ENCODE data around the gene TRIM3. TPM values are rescaled to one million over a fixed set of nuclear protein-coding genes. Genes with fewer than 3 reads are reported as not detected.

The TRIM3 gene
- polyA plus RNA-seq, 12 donors, result 11.3 to 27.6 (median 13.7) TPM; not detected in 1

DNA sequence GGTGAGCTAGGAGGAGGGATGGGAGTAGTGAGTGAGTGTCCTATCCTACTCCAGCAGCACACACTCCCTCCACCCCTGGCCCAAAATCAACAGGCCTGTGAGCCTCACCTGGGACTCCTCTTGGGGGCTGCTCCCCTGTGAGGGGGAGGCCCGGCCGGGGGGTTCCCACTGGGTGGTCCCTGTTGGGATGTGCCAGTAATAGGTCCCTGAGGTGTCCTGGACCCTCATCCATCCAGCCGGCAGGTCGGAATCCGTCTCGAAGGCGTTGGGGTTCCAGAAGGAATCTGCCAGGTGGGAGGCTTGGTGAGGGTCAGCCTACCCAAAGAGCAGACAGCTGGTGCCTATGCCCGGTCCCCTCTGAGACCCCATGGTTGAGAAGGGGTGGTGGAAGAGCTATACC is 70.2 kb downstream of the TRIM3 start:
- no peak for DNase-seq

DNA sequence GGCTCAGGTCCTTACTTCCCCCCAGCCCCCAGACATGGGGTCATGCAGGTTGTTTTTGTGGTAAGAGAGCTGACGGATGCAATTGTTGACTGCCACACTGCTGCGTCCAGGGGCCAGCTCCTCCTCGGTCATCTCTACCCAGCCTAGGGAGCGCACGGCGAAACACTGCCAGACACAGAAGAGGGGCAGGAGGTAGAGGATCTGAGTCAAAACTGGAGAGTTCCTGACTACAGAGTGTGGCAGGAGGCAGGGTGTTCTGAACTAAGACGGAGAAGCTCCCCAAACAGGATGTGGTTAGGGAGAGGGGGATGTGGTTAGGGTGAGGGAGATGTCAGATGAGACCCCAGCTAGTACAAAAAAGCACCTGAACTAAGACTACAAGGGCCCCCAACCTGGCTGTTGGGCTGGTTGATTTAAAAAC is 71.2 kb downstream of the TRIM3 start:
- DNase-seq, result no peak

DNA sequence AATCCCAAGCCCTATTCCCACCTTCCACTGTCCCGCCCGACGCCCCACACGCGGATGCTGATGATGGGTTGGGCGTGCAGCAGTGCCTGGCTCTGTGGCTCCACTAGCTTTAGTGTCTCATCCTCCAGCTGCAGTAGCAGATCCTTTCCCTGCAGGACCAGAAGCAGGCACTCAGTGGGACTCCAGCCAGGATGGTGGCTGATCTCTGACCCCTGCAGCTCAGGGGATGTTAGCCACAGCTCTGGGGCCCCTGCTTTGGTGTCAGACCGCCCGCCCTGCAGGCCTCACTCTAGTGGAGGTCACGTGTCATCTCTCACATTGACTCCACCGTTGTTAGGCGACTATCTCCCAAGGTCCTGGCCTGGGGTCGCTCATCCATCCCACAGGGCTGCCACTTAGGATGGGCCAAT is 71.7 kb downstream of the TRIM3 start:
- no peak for DNase-seq

- DNase-seq, result no peak
Measured at GRCh38 chr11:6401464-6401863, 72.3 kb downstream of the TRIM3 start.

DNA sequence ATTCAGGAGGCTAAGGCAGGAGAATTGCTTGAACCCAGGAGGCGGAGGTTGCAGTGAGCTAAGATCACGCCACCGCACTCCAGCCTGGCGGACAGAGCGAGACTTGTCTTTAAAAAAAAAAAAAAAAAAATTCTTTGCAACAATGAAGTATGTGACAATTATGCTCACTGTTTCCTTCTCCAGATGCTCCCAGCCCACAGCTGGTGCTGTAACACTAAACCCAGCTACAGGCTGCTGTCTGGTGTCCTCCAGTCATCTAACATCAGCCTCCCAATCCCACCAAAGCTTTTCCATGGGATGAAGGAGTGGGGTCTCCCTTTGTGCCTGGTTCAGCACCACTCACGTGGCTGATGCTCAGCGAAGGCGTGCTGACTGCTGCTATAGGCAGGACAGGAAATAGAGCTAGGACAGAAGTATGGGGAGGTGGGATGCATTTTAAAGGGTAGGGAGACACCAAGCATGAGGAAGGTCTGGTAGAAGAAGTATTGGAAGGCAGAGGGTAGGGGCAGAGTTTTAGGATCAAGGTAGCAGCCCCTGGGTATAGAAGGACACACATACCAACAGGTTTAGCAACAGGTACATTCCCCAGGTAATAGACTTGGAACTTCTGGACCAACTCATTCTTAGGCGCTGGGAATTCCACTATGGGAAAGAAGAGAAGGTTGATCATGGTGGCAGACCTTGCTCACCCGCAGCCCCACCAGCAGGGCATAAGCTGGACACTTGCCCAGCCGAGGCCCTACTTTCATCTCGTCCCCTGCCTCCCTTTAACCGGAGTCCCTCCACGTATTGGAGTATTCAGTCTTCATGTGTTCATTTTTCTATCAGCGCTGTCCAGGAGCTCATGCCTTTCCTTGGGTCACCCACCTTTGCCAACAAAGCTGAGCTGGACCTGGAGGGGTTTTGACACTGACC is 73.1 kb downstream of the TRIM3 start:
- DNase-seq, result no peak

Other genes starting within 250 kb of the TRIM3 start
- gene FHIP1B, start 239.3 kb downstream of the TRIM3 start, polyA plus RNA-seq (ENCODE audit: insufficient read length in 12 of 12), result 10 to 100 TPM in 11 of 12 donors, not detected in 1; 19.2 to 53.0 (median 26.6) TPM
- gene CNGA4, start 234.9 kb downstream of the TRIM3 start, polyA plus RNA-seq (ENCODE audit: insufficient read length in 12 of 12), result under 1 TPM in 7 of 12 donors, not detected in 5; 0.10 to 0.36 (median 0.16) TPM
- under 1 TPM in 2 of 12 donors, not detected in 10; 0.07 to 0.25 TPM for gene CCKBR, start 214.1 kb downstream of the TRIM3 start, polyA plus RNA-seq (ENCODE audit: insufficient read length in 12 of 12)
- 10 to 100 TPM in 11 of 12 donors, not detected in 1; 18.1 to 37.8 (median 21.3) TPM for gene CAVIN3, start 153.4 kb downstream of the TRIM3 start, polyA plus RNA-seq (ENCODE audit: insufficient read length in 12 of 12)
- gene SMPD1, start 83.5 kb downstream of the TRIM3 start, polyA plus RNA-seq (ENCODE audit: insufficient read length in 12 of 12), result 10 to 100 TPM in 10 of 12 donors, 1 to 10 TPM in 1, not detected in 1; 9.7 to 28.5 (median 23.4) TPM
- gene APBB1, start 54.8 kb downstream of the TRIM3 start, polyA plus RNA-seq (ENCODE audit: insufficient read length in 12 of 12), result 10 to 100 TPM in 11 of 12 donors, not detected in 1; 20.5 to 32.5 (median 28.1) TPM
- 1 to 10 TPM in 10 of 12 donors, not detected in 2; 1.1 to 6.6 (median 1.8) TPM for gene HPX, start 33.0 kb downstream of the TRIM3 start, polyA plus RNA-seq (ENCODE audit: insufficient read length in 12 of 12)
- 10 to 100 TPM in 11 of 12 donors, not detected in 1; 25.7 to 57.2 (median 34.5) TPM for gene ARFIP2, start 7.4 kb upstream of the TRIM3 start, polyA plus RNA-seq (ENCODE audit: insufficient read length in 12 of 12)
- 10 to 100 TPM in 11 of 12 donors, not detected in 1; 14.6 to 24.2 (median 20.1) TPM for gene TIMM10B, start 7.6 kb upstream of the TRIM3 start, polyA plus RNA-seq (ENCODE audit: insufficient read length in 12 of 12)
- gene DNHD1, start 23.3 kb upstream of the TRIM3 start, polyA plus RNA-seq (ENCODE audit: insufficient read length in 12 of 12), result 10 to 100 TPM in 4 of 12 donors, 1 to 10 TPM in 7, not detected in 1; 3.7 to 12.6 (median 8.2) TPM
- 10 to 100 TPM in 11 of 12 donors, not detected in 1; 18.6 to 23.3 (median 19.2) TPM for gene RRP8, start 129.7 kb upstream of the TRIM3 start, polyA plus RNA-seq (ENCODE audit: insufficient read length in 12 of 12)
- 100 to 1,000 TPM in 11 of 12 donors, not detected in 1; 120 to 152 (median 136) TPM for gene ILK, start 129.8 kb upstream of the TRIM3 start, polyA plus RNA-seq (ENCODE audit: insufficient read length in 12 of 12)
- 100 to 1,000 TPM in 8 of 12 donors, 10 to 100 TPM in 3, not detected in 1; 54.3 to 126 (median 109) TPM for gene TAF10, start 138.3 kb upstream of the TRIM3 start, polyA plus RNA-seq (ENCODE audit: insufficient read length in 12 of 12)
- 10 to 100 TPM in 11 of 12 donors, not detected in 1; 37.1 to 78.2 (median 41.9) TPM for gene TPP1, start 145.5 kb upstream of the TRIM3 start, polyA plus RNA-seq (ENCODE audit: insufficient read length in 12 of 12)
- gene DCHS1, start 181.9 kb upstream of the TRIM3 start, polyA plus RNA-seq (ENCODE audit: insufficient read length in 12 of 12), result 10 to 100 TPM in 11 of 12 donors, not detected in 1; 32.3 to 51.2 (median 39.6) TPM
- gene MRPL17, start 209.4 kb upstream of the TRIM3 start, polyA plus RNA-seq (ENCODE audit: insufficient read length in 12 of 12), result 10 to 100 TPM in 11 of 12 donors, not detected in 1; 53.7 to 70.9 (median 61.2) TPM